Measurements from ENCODE around the gene TAF1A. TPM values are rescaled to one million over a fixed set of nuclear protein-coding genes. Genes with fewer than 3 reads are reported as not detected.

Gene TAF1A
- total and polyA plus RNA-seq, 2 of the 8 experiments (the other 6 are each of a cell fraction or from before 2014, with no cell fraction given), result 3.3 to 16.7 TPM

DNA sequence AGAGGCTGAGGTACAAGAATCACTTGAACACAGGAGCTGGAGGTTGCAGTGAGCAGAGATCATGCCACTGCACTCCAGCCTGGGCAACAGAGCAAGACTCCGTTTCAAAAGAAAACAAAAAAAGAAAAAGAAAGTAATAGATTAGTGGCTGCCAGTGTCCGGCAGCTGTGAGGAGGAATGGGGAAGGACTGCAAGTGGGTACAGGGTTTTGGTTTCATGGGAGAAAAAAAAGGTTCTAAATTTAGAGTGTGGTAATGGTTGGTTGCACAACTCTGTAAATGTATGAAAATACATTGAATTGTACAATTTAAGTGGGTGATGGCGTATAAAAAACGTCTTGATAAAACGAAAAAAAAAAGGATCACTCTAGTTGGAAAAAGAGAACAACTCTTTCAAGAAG lies 6.7 kb downstream of the TAF1A start:
- no peak overlapping the region for H4K91ac ChIP-seq (replicated peaks; ENCODE audit: insufficient read length, low read length)
- H3K18ac ChIP-seq (ENCODE audit: extremely low read depth, low read length), result no peak overlapping the region
- no peak overlapping the region for H3K4ac ChIP-seq (replicated peaks; ENCODE audit: insufficient read length, low read depth, low read length)
- H2BK120ac ChIP-seq (replicated peaks; ENCODE audit: low read depth, low read length), result no peak overlapping the region
- no peak overlapping the region for H2BK15ac ChIP-seq (ENCODE audit: low read length)
- no peaks in the 10 kb centered on the region for H4K20me1 ChIP-seq (replicated peaks in 1 of 2; ENCODE audit: control insufficient read depth in 1 of 2, insufficient read depth in 2 of 2, low read length in 2 of 2)
- H2BK20ac ChIP-seq (ENCODE audit: low read length), result no peak overlapping the region
- H3K23ac ChIP-seq (ENCODE audit: insufficient read length), result no peak overlapping the region
- no peaks in the 10 kb centered on the region; the same call in 1 of the 2 replicates for H3K79me1 ChIP-seq (ENCODE audit: low read depth, low read length)
- H3K4me3 ChIP-seq (ENCODE audit: extremely low read depth in 1 of 4, insufficient read depth in 2 of 4, low read depth in 3 of 4, low read length in 4 of 4), result no peak overlapping the region
- H3K56ac ChIP-seq (replicated peaks; ENCODE audit: insufficient read length, low read depth, low read length), result no peak overlapping the region
- POLR2A ChIA-PET (ENCODE audit: partially characterized antibody), result no interaction called here
- H3K23me2 ChIP-seq (ENCODE audit: low read depth, low read length), result no peaks in the 10 kb centered on the region
- 85% methylated on average over 5 of the region's 5 CpGs; no CpG with 5 or more reads in 1 of the 2 experiments for WGBS, 2 experiments (ENCODE audit: extremely low coverage in 1 of 2, insufficient coverage in 1 of 2, insufficient read length in 1 of 2, insufficient replicate concordance in 2 of 2, low coverage in 1 of 2, low lambda C conversion rate in 2 of 2, missing lambda C conversion rate in 1 of 2)
- H2AK5ac ChIP-seq (ENCODE audit: low read depth, low read length), result no peak overlapping the region
- CTCF ChIA-PET (ENCODE audit: partially characterized antibody), result interaction anchor here (0.6 to 0.7 kb wide), 2 partner anchors 14 to 459 kb away, joined by 3 read pairs; no protein-coding TSS in a partner anchor
- H3K27me3 ChIP-seq (replicated peaks in 1 of 4; ENCODE audit: control insufficient read depth in 3 of 4, extremely low read depth in 1 of 4, insufficient read depth in 3 of 4, low read length in 3 of 4), result no peaks in the 10 kb centered on the region
- no peak overlapping the region for H3K9ac ChIP-seq (replicated peaks in 1 of 4; ENCODE audit: extremely low read depth in 1 of 4, low read depth in 3 of 4, low read length in 3 of 4)
- no peak overlapping the region for H4K8ac ChIP-seq (ENCODE audit: extremely low read depth, insufficient read depth, low read length)
- TF ChIP-seq HDAC2 (IDR thresholded peaks at IDR 0.05; ENCODE audit: borderline replicate concordance in 1 of 2, low read depth in 2 of 2, low read length in 2 of 2) (no peak), TEAD4 (IDR thresholded peaks at IDR 0.05; ENCODE audit: low read depth, low read length) (no peak), CTBP2 (IDR thresholded peaks at IDR 0.05; ENCODE audit: borderline replicate concordance, insufficient read depth, insufficient read length, low read length) (no peak), TCF12 (IDR thresholded peaks at IDR 0.05; ENCODE audit: low read depth, low read length) (no peak), RBBP5 (IDR thresholded peaks at IDR 0.05; ENCODE audit: borderline replicate concordance, low read depth, low read length) (no peak), ZNF274 (IDR thresholded peaks at IDR 0.05; ENCODE audit: borderline replicate concordance, extremely low read depth, low read length) (no peak), EZH2 (IDR thresholded peaks at IDR 0.05; ENCODE audit: low read depth, low read length, severe bottlenecking) (no peak), FOSL1 (IDR thresholded peaks at IDR 0.05; ENCODE audit: insufficient read depth, low read depth, low read length) (no peak), RFX5 (IDR thresholded peaks at IDR 0.05; ENCODE audit: borderline replicate concordance, low read depth, low read length) (no peak)
- TF ChIP-seq, protein P1, sequence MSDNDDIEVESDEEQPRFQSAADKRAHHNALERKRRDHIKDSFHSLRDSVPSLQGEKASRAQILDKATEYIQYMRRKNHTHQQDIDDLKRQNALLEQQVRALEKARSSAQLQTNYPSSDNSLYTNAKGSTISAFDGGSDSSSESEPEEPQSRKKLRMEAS (IDR thresholded peaks at IDR 0.05), result no peak
- FAIRE-seq (no peak), DNase-seq (ENCODE audit: low read depth in 1 of 2, low spot score in 2 of 2) (no peak)
- no peaks in the 10 kb centered on the region for H3K9me3 ChIP-seq (ENCODE audit: insufficient read depth in 2 of 2, low read depth in 1 of 2, low read length in 1 of 2)
- peaks cover 2 to 40% (median 20%) of the 10 kb centered on the region in 4 experiments; a peak in 7 of 8 replicates for H3K36me3 ChIP-seq (ENCODE audit: control insufficient read depth in 2 of 4, insufficient read depth in 4 of 4, low read length in 3 of 4)
- H4K5ac ChIP-seq (ENCODE audit: insufficient read length, low read depth, low read length), result no peak overlapping the region
- H3K79me2 ChIP-seq (ENCODE audit: control insufficient read depth in 1 of 2, insufficient read depth in 2 of 2, low read length in 2 of 2), result peaks cover 0 to 31% of the 10 kb centered on the region in 2 experiments; a peak in 2 of 4 replicates
- no peak overlapping the region for H3K27ac ChIP-seq (ENCODE audit: low read depth, low read length)
- no peak overlapping the region for H3K4me2 ChIP-seq (ENCODE audit: insufficient read depth in 1 of 2, low read depth in 2 of 2, low read length in 2 of 2)
- no peak overlapping the region for H2BK12ac ChIP-seq (ENCODE audit: low read depth, low read length)
- no peak overlapping the region for H3K14ac ChIP-seq (ENCODE audit: insufficient read length)
- H3K4me1 ChIP-seq (replicated peaks in 1 of 4; ENCODE audit: control insufficient read depth in 3 of 4, insufficient read depth in 4 of 4, low read length in 3 of 4), result no peaks in the 10 kb centered on the region
- no peak overlapping the region for H2AFZ ChIP-seq (ENCODE audit: low read length)
- H2BK5ac ChIP-seq (ENCODE audit: low read depth, low read length), result no peak overlapping the region
